Measurements from ENCODE around the gene ARL15.

Gene ARL15

GRCh38 chr5:53970475-53970874, 339.9 kb downstream of the ARL15 start:
- H3K4me3 ChIP-seq (ENCODE audit: low read depth in 1 of 2, low read length in 2 of 2) = no peak overlapping the region
- no peaks in the 10 kb centered on the region for H3K27me3 ChIP-seq (ENCODE audit: low read depth, low read length)
- H3K4me1 ChIP-seq (ENCODE audit: control insufficient read depth in 1 of 2, insufficient read depth in 2 of 2, low read length in 2 of 2) = no peaks in the 10 kb centered on the region
- H3K27ac ChIP-seq (ENCODE audit: low read length) = no peak overlapping the region
- no peaks in the 10 kb centered on the region for H3K36me3 ChIP-seq (ENCODE audit: control insufficient read depth in 1 of 2, insufficient read depth in 2 of 2, low read length in 2 of 2)
- H3K9me3 ChIP-seq (ENCODE audit: control insufficient read depth in 1 of 2, low read length in 2 of 2) = no peaks in the 10 kb centered on the region

DNA sequence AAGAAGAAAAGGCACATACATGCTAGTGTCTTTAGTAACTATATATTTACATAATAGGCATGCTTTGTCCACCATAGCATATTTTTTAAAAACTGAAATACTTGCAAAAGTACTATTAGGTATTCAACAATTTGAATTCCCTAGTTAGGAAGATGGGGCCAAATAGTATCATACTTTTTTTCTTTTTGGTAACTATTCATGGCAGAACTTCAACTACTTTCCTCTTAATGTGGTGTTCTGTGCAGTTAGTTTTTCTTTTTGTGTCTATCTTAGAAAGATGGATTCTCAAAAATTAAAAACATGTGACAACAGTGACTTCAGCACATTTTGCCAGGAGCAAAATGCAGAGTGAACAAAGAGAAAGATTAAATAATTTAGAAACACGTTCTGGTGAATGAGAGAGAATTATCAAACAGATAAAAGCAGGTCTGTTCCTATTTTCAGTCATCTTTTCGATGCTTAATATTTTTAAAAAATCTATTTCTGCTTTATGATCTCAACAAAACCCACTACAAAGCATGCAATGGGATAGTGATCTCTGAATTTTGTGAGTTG, 341.1 kb downstream of the ARL15 start:
- Histone ChIP-seq H3K9me3 (ENCODE audit: control insufficient read depth in 1 of 2, low read length in 2 of 2) (no peaks in the 10 kb centered on the region), H3K27ac (ENCODE audit: low read length) (no peak overlapping the region), H3K4me3 (ENCODE audit: low read depth in 1 of 2, low read length in 2 of 2) (no peak overlapping the region), H3K4me1 (ENCODE audit: control insufficient read depth in 1 of 2, insufficient read depth in 2 of 2, low read length in 2 of 2) (no peaks in the 10 kb centered on the region), H3K27me3 (ENCODE audit: low read depth, low read length) (no peaks in the 10 kb centered on the region), H3K36me3 (ENCODE audit: control insufficient read depth in 1 of 2, insufficient read depth in 2 of 2, low read length in 2 of 2) (no peaks in the 10 kb centered on the region)

DNA sequence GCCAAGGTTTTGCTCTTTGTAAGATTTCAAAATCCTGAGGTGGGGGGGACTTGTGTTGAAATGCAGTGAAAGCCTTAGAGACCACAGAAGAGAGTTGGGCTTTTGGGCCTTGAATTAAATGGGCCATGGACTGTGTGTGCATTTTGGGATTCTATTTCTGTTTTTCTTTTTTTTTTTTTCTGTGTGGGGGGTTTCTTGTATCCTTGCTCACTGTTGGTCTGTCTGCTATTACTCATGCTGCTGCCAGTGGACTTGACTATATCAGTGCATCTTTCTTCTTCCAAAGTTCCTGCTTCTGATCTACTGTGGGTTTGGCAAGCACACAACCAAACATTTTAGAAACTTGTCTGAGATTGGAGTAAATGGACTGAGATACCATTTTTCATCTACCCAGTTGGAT, 344.9 kb downstream of the ARL15 start:
- Histone ChIP-seq H3K27ac (ENCODE audit: low read length) (no peak overlapping the region), H3K36me3 (ENCODE audit: control insufficient read depth in 1 of 2, insufficient read depth in 2 of 2, low read length in 2 of 2) (peaks cover 0 to 4% of the 10 kb centered on the region in 2 donors), H3K27me3 (ENCODE audit: low read depth, low read length) (no peaks in the 10 kb centered on the region), H3K4me3 (ENCODE audit: low read depth in 1 of 2, low read length in 2 of 2) (no peak overlapping the region), H3K9me3 (ENCODE audit: control insufficient read depth in 1 of 2, low read length in 2 of 2) (no peaks in the 10 kb centered on the region), H3K4me1 (ENCODE audit: control insufficient read depth in 1 of 2, insufficient read depth in 2 of 2, low read length in 2 of 2) (no peaks in the 10 kb centered on the region)

GRCh38 chr5:53963958-53964357, 346.4 kb downstream of the ARL15 start:
- Histone ChIP-seq H3K4me1 (ENCODE audit: control insufficient read depth in 1 of 2, insufficient read depth in 2 of 2, low read length in 2 of 2) (no peaks in the 10 kb centered on the region), H3K4me3 (ENCODE audit: low read depth in 1 of 2, low read length in 2 of 2) (no peak overlapping the region), H3K36me3 (ENCODE audit: control insufficient read depth in 1 of 2, insufficient read depth in 2 of 2, low read length in 2 of 2) (peaks cover 0 to 7% of the 10 kb centered on the region in 2 donors), H3K27me3 (ENCODE audit: low read depth, low read length) (no peaks in the 10 kb centered on the region), H3K27ac (ENCODE audit: low read length) (no peak overlapping the region), H3K9me3 (ENCODE audit: control insufficient read depth in 1 of 2, low read length in 2 of 2) (no peaks in the 10 kb centered on the region)

DNA sequence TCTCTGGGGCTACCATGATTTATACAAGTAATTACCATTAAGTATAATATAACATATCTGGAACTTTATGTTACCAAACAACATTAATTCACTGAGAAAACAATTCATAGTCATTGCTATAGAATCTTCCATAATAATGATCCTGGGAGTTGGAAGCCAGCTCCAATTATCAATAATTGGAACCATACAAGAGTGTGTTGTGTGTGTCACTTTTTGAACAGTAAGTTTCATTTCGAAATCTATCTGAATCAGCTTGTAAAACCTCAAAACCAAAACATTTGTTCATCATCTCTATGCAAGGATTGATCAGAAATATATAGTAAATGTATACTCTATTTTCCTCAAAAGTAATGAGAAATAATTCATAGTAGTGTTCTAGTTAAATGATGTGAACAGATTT, 348.1 kb downstream of the ARL15 start:
- H3K36me3 ChIP-seq (ENCODE audit: control insufficient read depth in 1 of 2, insufficient read depth in 2 of 2, low read length in 2 of 2) = peaks cover 0 to 7% of the 10 kb centered on the region in 2 donors
- no peaks in the 10 kb centered on the region for H3K4me1 ChIP-seq (ENCODE audit: control insufficient read depth in 1 of 2, insufficient read depth in 2 of 2, low read length in 2 of 2)
- no peaks in the 10 kb centered on the region for H3K27me3 ChIP-seq (ENCODE audit: low read depth, low read length)
- H3K27ac ChIP-seq (ENCODE audit: low read length) = no peak overlapping the region
- no peaks in the 10 kb centered on the region for H3K9me3 ChIP-seq (ENCODE audit: control insufficient read depth in 1 of 2, low read length in 2 of 2)
- H3K4me3 ChIP-seq (ENCODE audit: low read depth in 1 of 2, low read length in 2 of 2) = no peak overlapping the region

DNA sequence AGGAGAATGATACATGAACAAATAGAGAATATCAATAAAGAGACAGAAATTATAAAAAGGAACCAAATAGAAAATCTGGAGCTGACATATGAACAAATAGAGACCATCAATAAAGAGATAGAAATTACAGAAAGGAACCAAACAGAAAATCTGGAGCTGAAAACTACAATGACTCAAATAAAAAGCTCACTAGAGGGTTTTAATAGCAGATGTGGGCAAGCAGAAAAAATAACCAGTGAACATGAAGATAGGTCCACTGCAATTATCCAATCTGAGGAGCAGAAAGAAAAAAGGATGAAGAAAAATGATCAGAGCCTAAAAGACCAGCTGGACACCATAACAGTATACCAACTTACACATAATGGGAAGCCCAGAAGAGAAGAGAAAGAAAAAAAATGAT, 353.7 kb downstream of the ARL15 start:
- Histone ChIP-seq H3K27me3 (ENCODE audit: low read depth, low read length) (no peaks in the 10 kb centered on the region), H3K4me1 (ENCODE audit: control insufficient read depth in 1 of 2, insufficient read depth in 2 of 2, low read length in 2 of 2) (no peaks in the 10 kb centered on the region), H3K27ac (ENCODE audit: low read length) (no peak overlapping the region), H3K9me3 (ENCODE audit: control insufficient read depth in 1 of 2, low read length in 2 of 2) (peaks cover 0 to 6% of the 10 kb centered on the region in 2 donors), H3K36me3 (ENCODE audit: control insufficient read depth in 1 of 2, insufficient read depth in 2 of 2, low read length in 2 of 2) (peaks cover 0 to 7% of the 10 kb centered on the region in 2 donors), H3K4me3 (ENCODE audit: low read depth in 1 of 2, low read length in 2 of 2) (no peak overlapping the region)

- Histone ChIP-seq H3K4me1 (ENCODE audit: control insufficient read depth in 1 of 2, insufficient read depth in 2 of 2, low read length in 2 of 2) (no peaks in the 10 kb centered on the region), H3K27me3 (ENCODE audit: low read depth, low read length) (no peaks in the 10 kb centered on the region), H3K27ac (ENCODE audit: low read length) (no peak overlapping the region), H3K9me3 (ENCODE audit: control insufficient read depth in 1 of 2, low read length in 2 of 2) (peaks cover 0 to 6% of the 10 kb centered on the region in 2 donors), H3K4me3 (ENCODE audit: low read depth in 1 of 2, low read length in 2 of 2) (no peak overlapping the region), H3K36me3 (ENCODE audit: control insufficient read depth in 1 of 2, insufficient read depth in 2 of 2, low read length in 2 of 2) (peaks cover 0 to 7% of the 10 kb centered on the region in 2 donors)
These were observed 354.2 kb downstream of the ARL15 start for GRCh38 chr5:53956196-53956595.

DNA sequence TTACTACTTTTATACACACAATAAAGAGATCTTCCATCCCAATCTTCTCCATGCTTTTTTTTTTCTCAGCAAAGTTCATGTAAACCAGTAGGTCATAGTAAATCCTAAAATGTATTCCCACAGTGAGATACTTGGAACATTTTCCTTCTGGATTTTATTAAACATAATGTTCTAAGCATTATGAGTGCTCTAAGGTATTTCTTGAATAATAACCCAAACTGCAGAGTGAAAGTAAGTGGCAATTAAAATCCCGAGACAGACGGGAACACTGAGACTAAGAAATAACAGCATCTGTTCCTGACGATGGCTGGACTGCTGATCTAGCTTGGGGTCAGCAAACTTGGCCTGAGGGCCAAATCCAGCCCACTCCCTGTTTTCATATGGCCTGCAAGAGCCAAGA, 359.8 kb downstream of the ARL15 start:
- Histone ChIP-seq H3K27me3 (ENCODE audit: low read depth, low read length) (no peaks in the 10 kb centered on the region), H3K9me3 (ENCODE audit: control insufficient read depth in 1 of 2, low read length in 2 of 2) (no peaks in the 10 kb centered on the region), H3K4me1 (ENCODE audit: control insufficient read depth in 1 of 2, insufficient read depth in 2 of 2, low read length in 2 of 2) (no peaks in the 10 kb centered on the region), H3K4me3 (ENCODE audit: low read depth in 1 of 2, low read length in 2 of 2) (no peak overlapping the region), H3K27ac (ENCODE audit: low read length) (no peak overlapping the region), H3K36me3 (ENCODE audit: control insufficient read depth in 1 of 2, insufficient read depth in 2 of 2, low read length in 2 of 2) (no peaks in the 10 kb centered on the region)

DNA sequence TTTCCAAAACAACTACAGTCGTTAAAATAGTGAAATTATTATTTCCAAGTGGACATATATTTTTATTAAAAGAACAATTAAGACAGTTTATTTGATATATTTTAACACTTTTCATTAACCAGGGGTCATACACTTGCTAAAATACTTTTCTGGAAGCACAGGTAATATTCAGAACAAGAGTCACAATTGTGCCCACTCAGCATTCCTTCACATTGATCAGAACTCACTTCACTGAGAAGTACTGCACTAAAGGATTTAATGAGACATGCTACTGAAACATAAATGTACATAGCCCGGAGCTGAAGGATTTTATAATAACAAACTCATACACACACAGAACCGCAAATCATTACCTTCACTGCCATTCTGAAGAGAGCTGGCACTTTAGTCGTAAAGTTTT, 361.8 kb downstream of the ARL15 start:
- H3K9me3 ChIP-seq (ENCODE audit: control insufficient read depth in 1 of 2, low read length in 2 of 2) = no peaks in the 10 kb centered on the region
- H3K4me1 ChIP-seq (ENCODE audit: control insufficient read depth in 1 of 2, insufficient read depth in 2 of 2, low read length in 2 of 2) = no peaks in the 10 kb centered on the region
- no peak overlapping the region for H3K27ac ChIP-seq (ENCODE audit: low read length)
- no peaks in the 10 kb centered on the region for H3K36me3 ChIP-seq (ENCODE audit: control insufficient read depth in 1 of 2, insufficient read depth in 2 of 2, low read length in 2 of 2)
- no peaks in the 10 kb centered on the region for H3K27me3 ChIP-seq (ENCODE audit: low read depth, low read length)
- H3K4me3 ChIP-seq (ENCODE audit: low read depth in 1 of 2, low read length in 2 of 2) = no peak overlapping the region

GRCh38 chr5:53946405-53947100, 363.8 kb downstream of the ARL15 start:
- no peak overlapping the region for H3K4me3 ChIP-seq (ENCODE audit: low read depth in 1 of 2, low read length in 2 of 2)
- no peak overlapping the region for H3K27ac ChIP-seq (ENCODE audit: low read length)
- H3K9me3 ChIP-seq (ENCODE audit: control insufficient read depth in 1 of 2, low read length in 2 of 2) = no peaks in the 10 kb centered on the region
- H3K4me1 ChIP-seq (ENCODE audit: control insufficient read depth in 1 of 2, insufficient read depth in 2 of 2, low read length in 2 of 2) = no peaks in the 10 kb centered on the region
- no peaks in the 10 kb centered on the region for H3K27me3 ChIP-seq (ENCODE audit: low read depth, low read length)
- H3K36me3 ChIP-seq (ENCODE audit: control insufficient read depth in 1 of 2, insufficient read depth in 2 of 2, low read length in 2 of 2) = no peaks in the 10 kb centered on the region

GRCh38 chr5:53944981-53945380, 365.4 kb downstream of the ARL15 start:
- Histone ChIP-seq H3K27me3 (ENCODE audit: low read depth, low read length) (no peaks in the 10 kb centered on the region), H3K9me3 (ENCODE audit: control insufficient read depth in 1 of 2, low read length in 2 of 2) (no peaks in the 10 kb centered on the region), H3K27ac (ENCODE audit: low read length) (no peak overlapping the region), H3K36me3 (ENCODE audit: control insufficient read depth in 1 of 2, insufficient read depth in 2 of 2, low read length in 2 of 2) (no peaks in the 10 kb centered on the region), H3K4me1 (ENCODE audit: control insufficient read depth in 1 of 2, insufficient read depth in 2 of 2, low read length in 2 of 2) (no peaks in the 10 kb centered on the region), H3K4me3 (ENCODE audit: low read depth in 1 of 2, low read length in 2 of 2) (no peak overlapping the region)

GRCh38 chr5:53943938-53944337, 366.4 kb downstream of the ARL15 start:
- Histone ChIP-seq H3K27ac (ENCODE audit: low read length) (no peak overlapping the region), H3K9me3 (ENCODE audit: control insufficient read depth in 1 of 2, low read length in 2 of 2) (no peaks in the 10 kb centered on the region), H3K4me1 (ENCODE audit: control insufficient read depth in 1 of 2, insufficient read depth in 2 of 2, low read length in 2 of 2) (no peaks in the 10 kb centered on the region), H3K4me3 (ENCODE audit: low read depth in 1 of 2, low read length in 2 of 2) (no peak overlapping the region), H3K36me3 (ENCODE audit: control insufficient read depth in 1 of 2, insufficient read depth in 2 of 2, low read length in 2 of 2) (no peaks in the 10 kb centered on the region), H3K27me3 (ENCODE audit: low read depth, low read length) (no peaks in the 10 kb centered on the region)

Data from muscle layer of duodenum (tissue), 2 donors.